Neural cell (in vitro differentiated cells): ENCODE results near the gene ANO4. TPM values are rescaled to one million over a fixed set of nuclear protein-coding genes. Genes with fewer than 3 reads are reported as not detected.

Source experiments
- H2AFZ ChIP-seq: fragments of 200-600, 300-800 bp; sonication (generic), shearing (Covaris generic); 2 replicates; pipeline ENCODE4 v1.6.0; 2014; ENCODE audit warnings: low read depth, mild to moderate bottlenecking, antibody characterized with exemption, low read length, moderate library complexity
- H3F3A ChIP-seq: fragments of 200-600 bp; shearing (Covaris generic); 2 replicates; pipeline ENCODE4 v1.6.1; 2016; ENCODE audit warnings: mild to moderate bottlenecking, moderate library complexity, mixed read lengths, antibody characterized with exemption, low read length; ENCODE audit not compliant: insufficient read depth, poor library complexity, severe bottlenecking
- H3K27ac ChIP-seq: fragments of 200-600, 300-800 bp; sonication (generic), shearing (Covaris generic); 2 replicates; pipeline ENCODE4 v1.5.1; 2014; ENCODE audit warnings: mild to moderate bottlenecking, low read length, moderate library complexity
- H3K27me3 ChIP-seq: fragments of 300-800, 200-600 bp; sonication (generic), shearing (Covaris generic); 2 replicates; pipeline ENCODE4 v1.6.0; 2014; ENCODE audit warnings: mild to moderate bottlenecking, low read depth, low read length, moderate library complexity; ENCODE audit not compliant: insufficient read depth
- H3K36me3 ChIP-seq: fragments of 300-800, 200-600 bp; sonication (generic), shearing (Covaris generic); 2 replicates; pipeline ENCODE4 v1.5.1; 2014; ENCODE audit warnings: mild to moderate bottlenecking, antibody characterized with exemption, low read length, moderate library complexity; ENCODE audit not compliant: insufficient read depth
- H3K4me2 ChIP-seq: fragments of 300-800, 200-600 bp; sonication (generic), shearing (Covaris generic); 2 replicates; pipeline ENCODE4 v1.6.0; 2014; ENCODE audit warnings: mild to moderate bottlenecking, low read length
- H3K4me3 ChIP-seq: fragments of 300-800, 200-600 bp; sonication (generic), shearing (Covaris generic); 2 replicates; pipeline ENCODE4 v1.5.1; 2014; ENCODE audit warnings: mild to moderate bottlenecking, low read length, moderate library complexity
- H3K79me2 ChIP-seq: fragments of 200-600 bp; shearing (Covaris generic); replicated peaks from 2 replicates; pipeline ENCODE4 v1.6.0; 2014; ENCODE audit warnings: mild to moderate bottlenecking, low read length, moderate library complexity; ENCODE audit not compliant: insufficient read depth
- H3K9ac ChIP-seq: fragments of 300-800, 200-600 bp; sonication (generic), shearing (Covaris generic); 2 replicates; pipeline ENCODE4 v1.6.1; 2016; ENCODE audit warnings: mild to moderate bottlenecking, low read length, mixed read lengths
- H3K9me2 ChIP-seq: fragments of 200-600 bp; shearing (Covaris generic); 2 replicates; pipeline ENCODE4 v1.6.1; 2016; ENCODE audit warnings: mild to moderate bottlenecking, low read length, mixed read lengths; ENCODE audit not compliant: insufficient read depth
- H3K9me3 ChIP-seq: fragments of 200-600, 300-800 bp; sonication (generic), shearing (Covaris generic); 2 replicates; pipeline ENCODE4 v1.6.1; 2016; ENCODE audit warnings: mild to moderate bottlenecking, mixed run types, low read length, moderate library complexity, mixed read lengths
- H4K20me1 ChIP-seq: fragments of 200-600 bp; shearing (Covaris generic); 2 replicates; pipeline ENCODE4 v1.6.1; 2016; ENCODE audit warnings: mild to moderate bottlenecking, mixed run types; ENCODE audit not compliant: insufficient read depth
- EP300 ChIP-seq: fragments of 450-650 bp; conservative IDR thresholded peaks from 2 replicates; pipeline ENCODE4 v1.6.1; 2014; ENCODE audit warnings: antibody characterized with exemption, mild to moderate bottlenecking, moderate library complexity; ENCODE audit not compliant: poor library complexity, severe bottlenecking
- EZH2 ChIP-seq: fragments of 200-600, 300-800 bp; shearing (Covaris generic), sonication (generic); IDR thresholded peaks from 2 replicates; pipeline ENCODE4 v1.6.1; 2014; ENCODE audit warnings: antibody characterized with exemption, low read length, borderline replicate concordance, mild to moderate bottlenecking; ENCODE audit not compliant: insufficient read depth, poor library complexity, severe bottlenecking
- MXI1 ChIP-seq: fragments of 450-650 bp; conservative IDR thresholded peaks from 2 replicates; pipeline ENCODE4 v1.6.1; 2014; ENCODE audit warnings: antibody characterized with exemption, mild to moderate bottlenecking; ENCODE audit not compliant: poor library complexity, severe bottlenecking
- POLR2AphosphoS5 ChIP-seq: IDR thresholded peaks from 2 replicates; pipeline ENCODE4 v1.6.1; 2012
- RAD21 ChIP-seq: fragments of 450-650 bp; conservative IDR thresholded peaks from 2 replicates; pipeline ENCODE4 v1.6.1; 2014; ENCODE audit warnings: antibody characterized with exemption, mild to moderate bottlenecking, moderate library complexity
- SMC3 ChIP-seq: fragments of 450-650 bp; conservative IDR thresholded peaks from 2 replicates; pipeline ENCODE4 v1.6.1; 2014; ENCODE audit warnings: antibody characterized with exemption, mild to moderate bottlenecking, moderate library complexity; ENCODE audit not compliant: poor library complexity
- TAF1 ChIP-seq: IDR thresholded peaks from 2 replicates; pipeline ENCODE4 v1.6.1; 2012; ENCODE audit warnings: low read depth
- polyA plus RNA-seq: library from polyadenylated mRNA; depleted of rRNA; stranded (reverse); fragments of >200 nt; gene quantifications from 2 replicates; pipeline ENCODE4 v1.2.3, GENCODE V29; 2014
- TF ChIP-seq, protein P1 (sequence below): IDR thresholded peaks from 2 replicates; pipeline ENCODE4 v1.6.1; 2012; ENCODE audit warnings: borderline replicate concordance
- TF ChIP-seq, protein P2 (sequence below): fragments of 450-650 bp; IDR thresholded peaks from 2 replicates; pipeline ENCODE4 v1.5.1; 2014; ENCODE audit warnings: antibody characterized with exemption, mild to moderate bottlenecking, moderate library complexity; ENCODE audit not compliant: poor library complexity, severe bottlenecking

ANO4 gene
- polyA plus RNA-seq, 1 donor from 2014 or later: 11.1 TPM

DNA sequence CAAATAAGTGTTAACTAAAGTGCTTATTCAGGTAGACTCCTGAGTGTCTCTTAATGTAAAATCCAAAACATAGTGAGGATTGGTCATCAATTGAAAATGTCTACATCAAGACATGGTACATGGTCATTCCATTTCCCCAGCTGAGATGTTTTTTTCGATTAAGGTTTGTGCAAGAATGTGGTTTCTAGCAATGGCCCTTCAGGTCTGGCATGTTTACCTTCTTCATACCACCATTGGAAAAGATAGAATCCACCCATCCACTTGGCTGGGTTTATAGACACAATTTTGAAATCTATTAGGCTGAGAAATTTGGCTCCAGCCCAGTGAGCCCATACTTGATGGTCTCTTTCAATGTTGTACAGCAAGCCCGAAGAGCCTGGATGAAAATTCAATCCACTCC is 145.9 kb downstream of the ANO4 start:
- no peak overlapping the region for H3K4me2 ChIP-seq
- no peak overlapping the region for H3K27ac ChIP-seq
- no peaks in the 10 kb centered on the region for H3K9me3 ChIP-seq
- H3K9ac ChIP-seq: no peak overlapping the region
- H4K20me1 ChIP-seq: no peaks in the 10 kb centered on the region
- H3K9me2 ChIP-seq: no peaks in the 10 kb centered on the region
- no peaks in the 10 kb centered on the region for H3K79me2 ChIP-seq
- no peaks in the 10 kb centered on the region for H3K36me3 ChIP-seq
- no peak overlapping the region for H3K4me3 ChIP-seq
- H3F3A ChIP-seq: no peaks in the 10 kb centered on the region
- no peak overlapping the region for H2AFZ ChIP-seq
- H3K27me3 ChIP-seq: no peaks in the 10 kb centered on the region
- no peak for TF ChIP-seq SMC3
- TF ChIP-seq, protein P1, sequence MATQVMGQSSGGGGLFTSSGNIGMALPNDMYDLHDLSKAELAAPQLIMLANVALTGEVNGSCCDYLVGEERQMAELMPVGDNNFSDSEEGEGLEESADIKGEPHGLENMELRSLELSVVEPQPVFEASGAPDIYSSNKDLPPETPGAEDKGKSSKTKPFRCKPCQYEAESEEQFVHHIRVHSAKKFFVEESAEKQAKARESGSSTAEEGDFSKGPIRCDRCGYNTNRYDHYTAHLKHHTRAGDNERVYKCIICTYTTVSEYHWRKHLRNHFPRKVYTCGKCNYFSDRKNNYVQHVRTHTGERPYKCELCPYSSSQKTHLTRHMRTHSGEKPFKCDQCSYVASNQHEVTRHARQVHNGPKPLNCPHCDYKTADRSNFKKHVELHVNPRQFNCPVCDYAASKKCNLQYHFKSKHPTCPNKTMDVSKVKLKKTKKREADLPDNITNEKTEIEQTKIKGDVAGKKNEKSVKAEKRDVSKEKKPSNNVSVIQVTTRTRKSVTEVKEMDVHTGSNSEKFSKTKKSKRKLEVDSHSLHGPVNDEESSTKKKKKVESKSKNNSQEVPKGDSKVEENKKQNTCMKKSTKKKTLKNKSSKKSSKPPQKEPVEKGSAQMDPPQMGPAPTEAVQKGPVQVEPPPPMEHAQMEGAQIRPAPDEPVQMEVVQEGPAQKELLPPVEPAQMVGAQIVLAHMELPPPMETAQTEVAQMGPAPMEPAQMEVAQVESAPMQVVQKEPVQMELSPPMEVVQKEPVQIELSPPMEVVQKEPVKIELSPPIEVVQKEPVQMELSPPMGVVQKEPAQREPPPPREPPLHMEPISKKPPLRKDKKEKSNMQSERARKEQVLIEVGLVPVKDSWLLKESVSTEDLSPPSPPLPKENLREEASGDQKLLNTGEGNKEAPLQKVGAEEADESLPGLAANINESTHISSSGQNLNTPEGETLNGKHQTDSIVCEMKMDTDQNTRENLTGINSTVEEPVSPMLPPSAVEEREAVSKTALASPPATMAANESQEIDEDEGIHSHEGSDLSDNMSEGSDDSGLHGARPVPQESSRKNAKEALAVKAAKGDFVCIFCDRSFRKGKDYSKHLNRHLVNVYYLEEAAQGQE: no peak
- no peak for TF ChIP-seq RAD21
- TF ChIP-seq EZH2: no peak
- no peak for TF ChIP-seq POLR2AphosphoS5
- TF ChIP-seq, protein P2, sequence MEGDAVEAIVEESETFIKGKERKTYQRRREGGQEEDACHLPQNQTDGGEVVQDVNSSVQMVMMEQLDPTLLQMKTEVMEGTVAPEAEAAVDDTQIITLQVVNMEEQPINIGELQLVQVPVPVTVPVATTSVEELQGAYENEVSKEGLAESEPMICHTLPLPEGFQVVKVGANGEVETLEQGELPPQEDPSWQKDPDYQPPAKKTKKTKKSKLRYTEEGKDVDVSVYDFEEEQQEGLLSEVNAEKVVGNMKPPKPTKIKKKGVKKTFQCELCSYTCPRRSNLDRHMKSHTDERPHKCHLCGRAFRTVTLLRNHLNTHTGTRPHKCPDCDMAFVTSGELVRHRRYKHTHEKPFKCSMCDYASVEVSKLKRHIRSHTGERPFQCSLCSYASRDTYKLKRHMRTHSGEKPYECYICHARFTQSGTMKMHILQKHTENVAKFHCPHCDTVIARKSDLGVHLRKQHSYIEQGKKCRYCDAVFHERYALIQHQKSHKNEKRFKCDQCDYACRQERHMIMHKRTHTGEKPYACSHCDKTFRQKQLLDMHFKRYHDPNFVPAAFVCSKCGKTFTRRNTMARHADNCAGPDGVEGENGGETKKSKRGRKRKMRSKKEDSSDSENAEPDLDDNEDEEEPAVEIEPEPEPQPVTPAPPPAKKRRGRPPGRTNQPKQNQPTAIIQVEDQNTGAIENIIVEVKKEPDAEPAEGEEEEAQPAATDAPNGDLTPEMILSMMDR: no peak
- TF ChIP-seq TAF1: no peak
- no peak for TF ChIP-seq EP300
- TF ChIP-seq MXI1: no peak

DNA sequence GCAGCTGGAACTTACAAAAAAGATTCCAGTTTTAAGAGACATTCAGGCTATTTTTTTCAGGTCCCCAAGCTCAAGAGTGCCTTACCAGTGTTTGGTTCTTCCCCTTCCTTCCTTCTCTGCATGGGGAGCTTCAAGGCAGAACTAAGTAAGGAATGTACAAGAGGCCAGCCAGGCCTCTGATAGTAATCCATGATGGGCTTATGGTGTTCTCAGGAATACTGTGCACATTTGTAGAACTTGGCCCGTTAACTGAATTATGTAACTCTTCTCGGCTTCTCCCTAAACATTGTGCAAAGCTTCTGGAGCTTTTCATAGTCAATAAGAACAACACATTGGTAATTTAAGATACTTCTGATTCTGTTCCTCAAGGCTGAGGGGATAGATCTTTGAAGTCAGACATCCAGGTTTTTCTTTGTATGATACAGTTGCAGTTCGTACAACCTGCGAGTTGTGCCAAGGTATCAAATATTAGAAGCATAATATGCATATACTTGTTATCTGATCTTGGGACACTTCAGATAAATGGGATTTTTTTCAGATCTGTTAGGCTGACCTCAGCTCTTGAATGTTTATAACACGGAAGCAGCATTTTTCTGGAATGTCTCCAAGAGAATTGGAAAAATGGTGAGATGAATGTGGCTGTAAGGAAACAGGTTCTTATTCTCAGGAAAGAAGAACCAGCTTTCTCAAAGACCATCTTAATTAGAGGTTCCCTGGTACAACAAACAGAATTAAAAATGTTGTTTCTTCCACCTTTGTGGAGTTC is 148.6 kb downstream of the ANO4 start:
- Histone ChIP-seq H3K4me3 (no peak overlapping the region), H4K20me1 (no peaks in the 10 kb centered on the region), H3K4me2 (no peak overlapping the region), H3F3A (no peaks in the 10 kb centered on the region), H3K9me3 (no peaks in the 10 kb centered on the region), H3K79me2 (no peaks in the 10 kb centered on the region), H3K9ac (no peak overlapping the region), H3K27ac (no peak overlapping the region), H3K36me3 (no peaks in the 10 kb centered on the region), H2AFZ (no peak overlapping the region), H3K9me2 (no peaks in the 10 kb centered on the region), H3K27me3 (no peaks in the 10 kb centered on the region)
- TF ChIP-seq SMC3 (no peak), EP300 (no peak), MXI1 (no peak), RAD21 (no peak), TAF1 (no peak), POLR2AphosphoS5 (no peak), EZH2 (no peak)
- TF ChIP-seq, protein P2: no peak
- TF ChIP-seq, protein P1: no peak
